GM19395 (cell line): Measurements from ENCODE around the gene VEGFB.

Experiments
- ATAC-seq: cut with Tn5 transposase; IDR thresholded peaks from one replicate; pipeline ENCODE4 v1.9.1; 2021; ENCODE audit warnings: mild to moderate bottlenecking, moderate library complexity; ENCODE audit not compliant: unreplicated experiment

The VEGFB gene

GRCh38 chr11:64276653-64277431 is 42.5 kb downstream of the VEGFB start:
- no peak for ATAC-seq

DNA sequence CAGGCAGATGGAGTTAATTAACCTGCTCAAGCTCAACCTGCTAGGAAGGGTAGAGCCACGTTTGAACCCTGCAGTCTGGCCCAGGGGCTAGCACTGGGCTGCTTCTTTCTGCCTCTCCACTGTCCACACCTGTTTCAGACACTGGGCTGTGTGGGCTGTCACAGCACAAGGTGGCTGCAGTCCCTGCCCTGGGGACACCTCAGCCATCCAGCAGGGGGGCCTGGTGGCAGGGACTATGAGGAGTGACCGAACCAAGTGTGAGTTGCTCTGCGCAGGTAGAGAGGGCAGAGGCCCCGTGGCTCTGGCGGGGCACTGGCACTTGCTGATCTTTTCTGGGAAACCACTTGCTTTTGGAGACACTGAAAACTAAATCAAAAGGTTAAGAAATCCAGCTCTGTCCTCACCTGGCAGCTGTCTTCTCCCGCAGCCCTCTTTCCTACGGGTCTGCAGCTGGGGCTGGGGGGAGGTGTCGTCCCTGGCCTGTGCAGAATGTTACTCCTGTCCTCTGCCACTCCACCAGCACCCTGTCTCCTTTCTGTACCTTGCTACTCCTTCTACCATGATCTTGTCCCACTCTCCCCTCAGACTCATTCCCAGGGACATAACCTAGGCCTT is 44.3 kb downstream of the VEGFB start:
- no peak for ATAC-seq

GRCh38 chr11:64281957-64282770 is 47.8 kb downstream of the VEGFB start:
- no peak for ATAC-seq

GRCh38 chr11:64283092-64283491 is 48.7 kb downstream of the VEGFB start:
- ATAC-seq: no peak

DNA sequence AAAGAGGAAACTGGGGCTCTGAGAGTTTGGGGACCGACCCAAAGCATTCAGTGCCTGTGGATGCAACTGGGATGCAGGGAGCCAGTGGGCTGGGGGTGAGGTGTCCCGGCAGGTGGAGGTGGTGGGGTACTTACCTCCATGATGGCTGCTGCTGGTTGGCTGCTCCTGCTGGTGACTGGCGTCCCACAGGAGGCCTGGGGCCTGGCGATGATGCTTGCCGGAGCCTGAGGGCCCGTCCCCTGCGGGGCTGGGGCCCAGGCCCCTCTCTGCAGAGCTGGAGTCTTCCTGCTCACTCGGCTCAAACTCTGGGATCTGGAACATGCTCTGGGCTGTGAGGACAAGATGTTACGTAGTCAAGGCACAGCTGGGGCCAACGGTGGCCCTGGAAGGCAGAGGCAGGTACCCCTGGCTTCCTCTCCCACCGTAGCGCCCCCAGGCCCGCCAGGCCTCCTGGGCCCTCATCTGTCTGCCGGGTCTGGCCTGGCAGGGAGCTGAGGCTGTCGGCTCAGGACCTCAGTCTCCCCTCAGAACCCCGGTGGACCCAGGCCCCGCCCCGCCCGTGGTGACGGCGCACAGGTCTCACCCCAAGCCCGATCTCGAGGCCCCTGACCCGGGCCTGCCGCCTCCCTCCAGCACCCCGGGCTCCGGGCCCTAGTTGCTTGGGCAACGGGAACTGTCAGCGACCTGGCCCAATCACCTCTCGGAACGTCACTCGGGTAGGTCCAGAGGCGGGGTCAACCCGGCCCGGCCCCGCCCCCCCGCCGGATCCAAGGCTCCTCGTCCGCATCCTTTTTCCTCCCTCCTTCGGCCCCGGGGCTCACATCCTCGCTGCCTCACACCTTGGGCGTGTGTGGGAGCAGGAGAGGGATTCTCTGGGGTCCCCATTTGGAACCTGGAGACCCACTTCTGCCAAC is 49.9 kb downstream of the VEGFB start, which contains the start of gene BAD:
BAD (minus strand) TSS at position 618 of the 914 bp plus-strand sequence; CDS start at position 321, 297 bp downstream.
- peak; percentile 74 for ATAC-seq

GRCh38 chr11:64284962-64285884 is 50.8 kb downstream of the VEGFB start, which contains the start of gene GPR137:
GPR137 (plus strand) TSS chr11:64285848; CDS start chr11:64286525, 677 bp downstream.
- ATAC-seq: peak; percentile 58

DNA sequence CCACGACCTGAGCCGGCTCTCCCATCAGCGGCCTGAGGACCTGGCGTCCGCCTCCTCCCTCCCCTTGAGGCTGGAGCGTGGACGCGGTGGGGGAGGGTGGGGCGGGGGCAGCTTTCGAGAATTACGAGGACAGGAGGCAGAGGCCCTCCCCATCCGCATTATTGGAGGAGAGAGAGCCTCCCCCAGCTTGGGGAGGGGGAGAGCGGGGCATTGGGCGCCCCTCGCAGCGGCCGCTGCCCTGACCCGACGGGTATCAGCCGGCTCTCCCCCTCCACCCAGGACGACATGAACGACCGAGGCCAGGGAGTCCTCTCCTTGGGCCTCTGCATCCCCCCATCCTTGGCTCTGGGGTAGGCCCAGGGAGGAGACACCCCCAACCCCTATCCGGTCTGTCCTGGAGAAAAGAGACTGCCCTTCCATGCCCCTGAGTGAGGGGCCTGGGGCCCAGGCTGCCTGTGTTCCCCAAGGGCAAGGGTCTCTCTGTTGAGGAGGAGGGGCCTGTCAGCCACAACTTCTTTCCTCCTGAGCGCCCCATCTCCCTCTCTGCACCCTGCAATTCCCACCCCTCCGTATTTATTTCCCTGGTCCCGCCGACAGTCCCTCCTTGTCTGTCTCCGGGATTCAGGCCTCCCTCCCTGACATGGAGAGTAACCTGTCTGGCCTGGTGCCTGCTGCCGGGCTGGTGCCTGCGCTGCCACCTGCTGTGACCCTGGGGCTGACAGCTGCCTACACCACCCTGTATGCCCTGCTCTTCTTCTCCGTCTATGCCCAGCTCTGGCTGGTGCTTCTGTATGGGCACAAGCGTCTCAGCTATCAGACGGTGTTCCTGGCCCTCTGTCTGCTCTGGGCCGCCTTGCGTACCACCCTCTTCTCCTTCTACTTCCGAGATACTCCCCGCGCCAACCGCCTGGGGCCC is 51.8 kb downstream of the VEGFB start:
- no peak for ATAC-seq

GRCh38 chr11:64286801-64287159 is 52.4 kb downstream of the VEGFB start:
- ATAC-seq: no peak

GRCh38 chr11:64287676-64288352 is 53.4 kb downstream of the VEGFB start:
- ATAC-seq: no peak

- ATAC-seq: no peak
These were observed 54.0 kb downstream of the VEGFB start for GRCh38 chr11:64288353-64288750.
